SK-N-MC (cell line): ENCODE data around the gene ARHGEF10L.

Source experiments
- EZH2 ChIP-seq: fragments of 200-600 bp; sonication (generic); IDR thresholded peaks from one replicate; pipeline ENCODE4 v1.6.1; 2017; ENCODE audit warnings: antibody characterized with exemption
- POLR2AphosphoS5 ChIP-seq: IDR thresholded peaks from 2 replicates; pipeline ENCODE4 v1.6.1; 2012; ENCODE audit warnings: mild to moderate bottlenecking, low read depth, low read length, borderline replicate concordance

- TF ChIP-seq EZH2 (no peak), POLR2AphosphoS5 (no peak)
Observed at GRCh38 chr1:17576519-17576853, 37.0 kb downstream of the ARHGEF10L start.
